ENCODE measurements around the gene METRN. TPM values are rescaled to one million over a fixed set of nuclear protein-coding genes. Genes with fewer than 3 reads are reported as not detected.

METRN gene
- total and polyA plus RNA-seq, 12 donors = 1.3 to 189 (median 75.6) TPM

- 74 to 88% (median 78%) methylated on average over 2 to 13 of the region's 13 CpGs for WGBS, 4 donors
- no peaks in the 10 kb centered on the region for H3K4me1 ChIP-seq (replicated peaks in 1 of 2)
- no peak for DNase-seq
- H3K27ac ChIP-seq = no peak overlapping the region
- intact Hi-C loops (cut with DNase I) = no loop called here
- no peaks in the 10 kb centered on the region for H3K27me3 ChIP-seq
- H3K4me3 ChIP-seq = no peak overlapping the region
- H3K9me3 ChIP-seq (replicated peaks in 1 of 3) = no peaks in the 10 kb centered on the region
- TF ChIP-seq, protein P1, sequence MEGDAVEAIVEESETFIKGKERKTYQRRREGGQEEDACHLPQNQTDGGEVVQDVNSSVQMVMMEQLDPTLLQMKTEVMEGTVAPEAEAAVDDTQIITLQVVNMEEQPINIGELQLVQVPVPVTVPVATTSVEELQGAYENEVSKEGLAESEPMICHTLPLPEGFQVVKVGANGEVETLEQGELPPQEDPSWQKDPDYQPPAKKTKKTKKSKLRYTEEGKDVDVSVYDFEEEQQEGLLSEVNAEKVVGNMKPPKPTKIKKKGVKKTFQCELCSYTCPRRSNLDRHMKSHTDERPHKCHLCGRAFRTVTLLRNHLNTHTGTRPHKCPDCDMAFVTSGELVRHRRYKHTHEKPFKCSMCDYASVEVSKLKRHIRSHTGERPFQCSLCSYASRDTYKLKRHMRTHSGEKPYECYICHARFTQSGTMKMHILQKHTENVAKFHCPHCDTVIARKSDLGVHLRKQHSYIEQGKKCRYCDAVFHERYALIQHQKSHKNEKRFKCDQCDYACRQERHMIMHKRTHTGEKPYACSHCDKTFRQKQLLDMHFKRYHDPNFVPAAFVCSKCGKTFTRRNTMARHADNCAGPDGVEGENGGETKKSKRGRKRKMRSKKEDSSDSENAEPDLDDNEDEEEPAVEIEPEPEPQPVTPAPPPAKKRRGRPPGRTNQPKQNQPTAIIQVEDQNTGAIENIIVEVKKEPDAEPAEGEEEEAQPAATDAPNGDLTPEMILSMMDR (IDR thresholded peaks at IDR 0.05) = no peak
- no peak for TF ChIP-seq POLR2A (IDR thresholded peaks at IDR 0.05)
- H3K36me3 ChIP-seq (replicated peaks in 1 of 2) = no peaks in the 10 kb centered on the region
Observed at GRCh38 chr16:746637-747036, 31.7 kb downstream of the METRN start.

DNA sequence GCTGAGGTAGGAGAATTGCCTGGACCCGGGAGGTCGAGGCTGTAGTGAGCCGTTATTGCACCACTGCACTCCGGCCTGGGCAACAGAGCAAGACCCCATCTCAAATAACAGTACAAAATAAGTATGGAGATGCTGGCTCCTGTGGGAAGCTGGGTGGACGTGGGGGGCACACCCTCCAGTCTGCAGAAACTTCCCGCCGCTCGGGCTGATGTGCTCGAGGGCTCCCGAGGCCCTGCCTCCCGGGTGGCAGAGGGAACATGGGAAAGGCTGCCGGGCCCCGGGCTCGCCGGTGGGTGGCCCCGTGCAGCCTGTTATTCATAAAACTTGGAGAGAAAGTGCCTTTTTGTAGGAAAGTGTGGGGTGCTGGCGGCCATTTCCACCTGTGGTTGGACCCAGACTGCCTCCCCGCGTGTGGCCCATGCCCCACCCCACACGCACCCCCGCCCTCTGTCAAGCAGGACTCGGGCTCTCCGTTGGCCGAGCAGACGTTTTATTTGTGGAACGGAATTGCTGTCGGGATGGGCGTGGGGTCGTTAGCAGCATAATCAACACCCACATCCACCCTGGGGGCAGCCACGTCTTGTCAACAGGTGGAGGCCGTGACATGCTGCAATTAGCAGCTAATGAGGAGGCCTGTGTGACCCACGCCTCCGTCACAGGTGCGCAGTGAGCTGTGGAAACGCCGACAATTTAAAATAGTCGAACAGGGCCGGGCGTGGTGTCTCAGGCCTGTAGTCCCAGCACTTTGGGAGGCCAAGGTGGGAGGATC lies 33.2 kb downstream of the METRN start:
- H3K4me1 ChIP-seq (replicated peaks in 1 of 2) = no peaks in the 10 kb centered on the region
- intact Hi-C loops (cut with DNase I) = no loop called here
- DNase-seq = no peak
- TF ChIP-seq POLR2A (IDR thresholded peaks at IDR 0.05) = no peak
- TF ChIP-seq, protein P1 (IDR thresholded peaks at IDR 0.05) = no peak
- H3K36me3 ChIP-seq (replicated peaks in 1 of 2) = no peaks in the 10 kb centered on the region
- H3K9me3 ChIP-seq (replicated peaks in 1 of 3) = no peaks in the 10 kb centered on the region
- 73 to 84% (median 79%) methylated on average over 24 to 39 of the region's 39 CpGs for WGBS, 4 donors
- H3K27me3 ChIP-seq = no peaks in the 10 kb centered on the region
- H3K4me3 ChIP-seq = no peak overlapping the region
- H3K27ac ChIP-seq = no peak overlapping the region

GRCh38 chr16:749010-749409 lies 34.1 kb downstream of the METRN start:
- H3K27me3 ChIP-seq = no peaks in the 10 kb centered on the region
- no peak overlapping the region for H3K27ac ChIP-seq
- TF ChIP-seq, protein P1 (IDR thresholded peaks at IDR 0.05) = no peak
- TF ChIP-seq POLR2A (IDR thresholded peaks at IDR 0.05) = no peak
- H3K4me1 ChIP-seq (replicated peaks in 1 of 2) = no peaks in the 10 kb centered on the region
- intact Hi-C loops (cut with DNase I) = no loop called here
- no peaks in the 10 kb centered on the region for H3K9me3 ChIP-seq (replicated peaks in 1 of 3)
- no peak overlapping the region for H3K4me3 ChIP-seq
- H3K36me3 ChIP-seq (replicated peaks in 1 of 2) = no peaks in the 10 kb centered on the region
- DNase-seq = no peak
- 74 to 82% (median 78%) methylated on average over 6 of the region's 6 CpGs for WGBS, 4 donors

DNA sequence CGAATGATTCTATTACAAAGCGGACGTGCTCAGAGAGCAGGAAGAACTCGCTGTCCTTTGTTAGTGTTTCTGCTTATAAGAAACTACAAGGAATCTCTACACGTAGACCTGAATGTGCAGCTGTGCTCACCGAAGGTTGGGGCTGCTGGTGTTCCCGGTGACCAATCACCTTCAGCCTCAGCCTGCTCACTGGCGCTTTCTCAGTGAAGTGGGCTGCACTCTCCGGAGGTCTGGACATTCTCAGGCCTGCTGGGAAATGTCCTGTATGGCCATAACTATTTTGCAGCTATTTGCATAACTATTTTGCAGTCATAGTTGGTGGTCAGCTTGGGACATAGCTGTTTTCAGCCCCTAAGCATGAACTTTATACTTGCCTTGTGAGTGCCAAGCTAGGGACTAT lies 35.6 kb downstream of the METRN start:
- 51 to 68% (median 57%) methylated on average over 9 of the region's 9 CpGs for WGBS, 4 donors
- no peak overlapping the region for H3K4me3 ChIP-seq
- TF ChIP-seq, protein P1 (IDR thresholded peaks at IDR 0.05) = no peak
- TF ChIP-seq POLR2A (IDR thresholded peaks at IDR 0.05) = no peak
- no peaks in the 10 kb centered on the region for H3K36me3 ChIP-seq (replicated peaks in 1 of 2)
- DNase-seq = no peak
- H3K27ac ChIP-seq = no peak overlapping the region
- H3K27me3 ChIP-seq = no peaks in the 10 kb centered on the region
- intact Hi-C loops (cut with DNase I) = no loop called here
- H3K9me3 ChIP-seq (replicated peaks in 1 of 3) = no peaks in the 10 kb centered on the region
- H3K4me1 ChIP-seq (replicated peaks in 1 of 2) = no peaks in the 10 kb centered on the region

All from adrenal gland (tissue), 12 donors.